Measurements from ENCODE around the gene C6orf132. TPM values are rescaled to one million over a fixed set of nuclear protein-coding genes. Genes with fewer than 3 reads are reported as not detected.

The C6orf132 gene
- total RNA-seq, 2 donors from 2014 or later = 22.1 to 26.0 TPM

GRCh38 chr6:42185597-42185996 lies 43.2 kb upstream of the C6orf132 start:
- Histone ChIP-seq H3K27ac (no peak overlapping the region), H3K4me3 (no peak overlapping the region), H3K36me3 (replicated peaks in 1 of 2; ENCODE audit: insufficient read depth in 1 of 2, low read depth in 2 of 2) (no peaks in the 10 kb centered on the region), H3K9me3 (no peaks in the 10 kb centered on the region), H3K4me1 (no peaks in the 10 kb centered on the region), H3K27me3 (no peaks in the 10 kb centered on the region)
- TF ChIP-seq CTCF (IDR thresholded peaks at IDR 0.05) (no peak), POLR2A (IDR thresholded peaks at IDR 0.05) (no peak)
- intact Hi-C loops (cut with DNase I) = no loop called here
- ATAC-seq (no peak), DNase-seq (no peak)
- 66 to 71% methylated on average over 8 to 10 of the region's 10 CpGs for WGBS, 2 donors

- Histone ChIP-seq H3K27ac (no peak overlapping the region), H3K36me3 (replicated peaks in 1 of 2; ENCODE audit: insufficient read depth in 1 of 2, low read depth in 2 of 2) (no peaks in the 10 kb centered on the region), H3K4me3 (no peak overlapping the region), H3K27me3 (no peaks in the 10 kb centered on the region), H3K4me1 (no peaks in the 10 kb centered on the region), H3K9me3 (no peaks in the 10 kb centered on the region)
- DNase-seq = no peak
- TF ChIP-seq POLR2A (IDR thresholded peaks at IDR 0.05) = no peak
- TF ChIP-seq CTCF (IDR thresholded peaks at IDR 0.05) = no peak
- 94% methylated on average over 4 of the region's 4 CpGs; no CpG with 5 or more reads in 1 of the 2 donors for WGBS, 2 donors
- ATAC-seq = no peak
- intact Hi-C loops (cut with DNase I) = no loop called here
These were observed 42.1 kb upstream of the C6orf132 start for GRCh38 chr6:42184475-42184874.

- 26% methylated on average over 5 of the region's 5 CpGs for WGBS, 2 donors
- ATAC-seq (no peak), DNase-seq (peak in 2 of 4 donors; percentile 7 to 21)
- Histone ChIP-seq H3K36me3 (replicated peaks in 1 of 2; ENCODE audit: insufficient read depth in 1 of 2, low read depth in 2 of 2) (no peaks in the 10 kb centered on the region), H3K4me3 (no peak overlapping the region), H3K27me3 (no peaks in the 10 kb centered on the region), H3K4me1 (no peaks in the 10 kb centered on the region), H3K9me3 (no peaks in the 10 kb centered on the region), H3K27ac (no peak overlapping the region)
- TF ChIP-seq CTCF (IDR thresholded peaks at IDR 0.05) (no peak), POLR2A (IDR thresholded peaks at IDR 0.05) (no peak)
- intact Hi-C loops (cut with DNase I) = no loop called here
These were observed 39.7 kb upstream of the C6orf132 start for GRCh38 chr6:42182101-42182500.

- 74 to 77% methylated on average over 3 of the region's 3 CpGs for WGBS, 2 donors
- H3K4me1 ChIP-seq = no peaks in the 10 kb centered on the region
- H3K27ac ChIP-seq = no peak overlapping the region
- no peak overlapping the region for H3K4me3 ChIP-seq
- no peaks in the 10 kb centered on the region for H3K27me3 ChIP-seq
- DNase-seq (no peak), ATAC-seq (no peak)
- H3K9me3 ChIP-seq = no peaks in the 10 kb centered on the region
- intact Hi-C loops (cut with DNase I) = no loop called here
- no peaks in the 10 kb centered on the region for H3K36me3 ChIP-seq (replicated peaks in 1 of 2; ENCODE audit: insufficient read depth in 1 of 2, low read depth in 2 of 2)
- TF ChIP-seq CTCF (IDR thresholded peaks at IDR 0.05) (no peak), POLR2A (IDR thresholded peaks at IDR 0.05) (no peak)
These were observed 37.5 kb upstream of the C6orf132 start for GRCh38 chr6:42179945-42180313.

GRCh38 chr6:42179261-42179944 lies 37.0 kb upstream of the C6orf132 start:
- H3K27ac ChIP-seq = no peak overlapping the region
- no peaks in the 10 kb centered on the region for H3K4me1 ChIP-seq
- no peak overlapping the region for H3K4me3 ChIP-seq
- H3K36me3 ChIP-seq (replicated peaks in 1 of 2; ENCODE audit: insufficient read depth in 1 of 2, low read depth in 2 of 2) = no peaks in the 10 kb centered on the region
- H3K9me3 ChIP-seq = no peaks in the 10 kb centered on the region
- H3K27me3 ChIP-seq = no peaks in the 10 kb centered on the region
- DNase-seq = no peak
- TF ChIP-seq CTCF (IDR thresholded peaks at IDR 0.05) = no peak
- no peak for TF ChIP-seq POLR2A (IDR thresholded peaks at IDR 0.05)
- ATAC-seq = no peak
- intact Hi-C loops (cut with DNase I) = no loop called here
- WGBS, 2 donors = 79 to 90% methylated on average over 17 to 20 of the region's 20 CpGs

Measured in body of pancreas (tissue), 4 donors.